ENCODE measurements around the gene SACS.

The SACS gene

DNA sequence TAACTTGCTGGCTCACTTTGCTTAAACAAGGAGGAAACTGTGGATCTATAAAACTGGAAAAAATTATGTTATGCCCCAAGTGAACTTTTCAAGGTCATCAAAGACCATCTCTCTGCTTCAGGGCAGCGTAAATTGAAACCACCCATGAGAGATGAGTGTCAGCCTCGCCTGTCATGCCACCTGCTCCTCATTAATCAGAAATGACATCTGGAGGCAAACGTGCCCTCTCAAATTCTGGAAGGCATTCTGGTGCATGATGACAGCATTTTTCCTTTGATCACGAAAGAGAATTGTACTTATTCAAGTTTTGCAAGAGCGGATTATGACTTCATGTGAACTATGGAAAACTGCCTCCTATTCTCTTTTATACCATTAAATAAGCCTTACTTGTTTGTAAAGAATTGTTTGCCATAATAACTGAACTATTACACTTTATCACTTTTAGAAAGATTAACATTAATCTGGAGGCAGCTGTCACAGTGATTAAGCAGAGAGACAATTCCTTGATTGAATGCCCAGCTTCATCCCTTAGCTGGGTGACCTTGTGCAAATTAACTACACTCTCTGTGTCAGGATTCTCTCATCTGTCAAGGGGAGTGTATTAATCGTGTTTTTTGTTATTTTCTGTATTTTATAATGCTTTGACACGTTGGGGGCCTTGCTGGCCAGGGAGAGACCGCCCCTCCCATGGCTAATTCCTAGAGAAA lies 17.0 kb upstream of the SACS start:
- H3K36me3 ChIP-seq = no peaks in the 10 kb centered on the region
- H3K4me3 ChIP-seq (ENCODE audit: low read depth, low read length) = no peak overlapping the region
- H3K27ac ChIP-seq = peak overlapping the region; percentile 50
- TF ChIP-seq, protein P1, sequence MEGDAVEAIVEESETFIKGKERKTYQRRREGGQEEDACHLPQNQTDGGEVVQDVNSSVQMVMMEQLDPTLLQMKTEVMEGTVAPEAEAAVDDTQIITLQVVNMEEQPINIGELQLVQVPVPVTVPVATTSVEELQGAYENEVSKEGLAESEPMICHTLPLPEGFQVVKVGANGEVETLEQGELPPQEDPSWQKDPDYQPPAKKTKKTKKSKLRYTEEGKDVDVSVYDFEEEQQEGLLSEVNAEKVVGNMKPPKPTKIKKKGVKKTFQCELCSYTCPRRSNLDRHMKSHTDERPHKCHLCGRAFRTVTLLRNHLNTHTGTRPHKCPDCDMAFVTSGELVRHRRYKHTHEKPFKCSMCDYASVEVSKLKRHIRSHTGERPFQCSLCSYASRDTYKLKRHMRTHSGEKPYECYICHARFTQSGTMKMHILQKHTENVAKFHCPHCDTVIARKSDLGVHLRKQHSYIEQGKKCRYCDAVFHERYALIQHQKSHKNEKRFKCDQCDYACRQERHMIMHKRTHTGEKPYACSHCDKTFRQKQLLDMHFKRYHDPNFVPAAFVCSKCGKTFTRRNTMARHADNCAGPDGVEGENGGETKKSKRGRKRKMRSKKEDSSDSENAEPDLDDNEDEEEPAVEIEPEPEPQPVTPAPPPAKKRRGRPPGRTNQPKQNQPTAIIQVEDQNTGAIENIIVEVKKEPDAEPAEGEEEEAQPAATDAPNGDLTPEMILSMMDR (IDR thresholded peaks at IDR 0.05; ENCODE audit: low read depth, low read length) = no peak
- DNase-seq = peak; percentile 80
- H3K9me3 ChIP-seq (ENCODE audit: severe bottlenecking) = no peaks in the 10 kb centered on the region
- no peaks in the 10 kb centered on the region for H3K27me3 ChIP-seq (ENCODE audit: insufficient read depth, low read depth, severe bottlenecking)

DNA sequence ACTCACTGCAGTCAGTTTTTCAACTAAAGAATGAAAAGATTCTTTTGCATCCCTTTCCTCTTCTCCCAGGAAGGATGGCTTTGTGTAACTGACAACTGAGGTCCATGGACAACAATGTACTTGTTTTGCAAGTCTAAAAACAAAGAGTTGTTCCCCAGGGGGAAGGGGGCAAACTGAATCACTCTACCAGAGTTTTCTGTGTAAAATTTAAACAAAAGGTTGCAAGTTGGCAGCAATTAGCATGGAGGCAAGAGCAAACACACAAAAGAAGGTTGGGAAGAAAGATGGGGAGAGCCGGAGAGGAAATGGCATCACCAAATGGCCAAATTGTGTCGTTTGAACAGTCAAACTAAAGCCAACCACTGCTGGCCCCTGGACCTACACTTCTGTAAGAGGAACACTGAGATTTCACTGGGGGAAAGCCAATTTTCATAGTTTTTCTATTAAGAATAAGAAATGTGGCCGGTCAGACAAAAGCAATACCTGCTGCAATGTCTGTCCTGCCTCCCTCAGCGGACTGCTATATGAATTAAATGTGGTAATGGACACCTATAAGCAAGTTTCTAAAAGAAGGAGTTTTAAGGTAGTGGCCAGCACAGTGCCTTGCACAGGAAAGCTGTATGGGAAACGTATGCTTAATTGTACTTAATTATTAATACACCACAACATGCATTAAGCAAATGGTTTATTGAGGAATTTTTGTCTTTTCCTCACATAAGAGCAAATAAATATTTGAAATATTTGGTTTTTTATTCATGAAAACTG lies 16.1 kb upstream of the SACS start:
- H3K9me3 ChIP-seq (ENCODE audit: severe bottlenecking) = no peaks in the 10 kb centered on the region
- H3K27ac ChIP-seq = peak overlapping the region; percentile 50
- TF ChIP-seq, protein P1 (IDR thresholded peaks at IDR 0.05; ENCODE audit: low read depth, low read length) = no peak

DNA sequence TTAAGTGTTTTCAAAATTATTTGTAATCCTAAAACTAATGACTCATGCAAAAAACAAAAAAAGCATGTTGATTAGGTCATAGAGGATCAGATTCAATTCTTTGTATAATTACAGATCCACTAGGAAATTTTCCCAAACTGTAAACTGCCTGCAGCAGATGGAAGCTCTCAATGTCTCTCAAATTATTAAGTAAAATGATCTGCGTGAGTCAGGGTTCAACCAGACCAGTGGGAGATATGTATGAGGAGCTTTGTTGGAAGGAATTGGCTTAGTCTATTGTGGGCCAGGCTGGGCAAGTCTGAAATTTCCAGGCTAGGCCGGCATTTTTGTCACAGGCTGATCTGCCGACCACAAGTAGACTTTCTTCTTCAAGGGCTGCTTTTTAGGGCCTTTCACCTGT lies 14.4 kb upstream of the SACS start:
- Histone ChIP-seq H3K4me3 (ENCODE audit: low read depth, low read length) (no peak overlapping the region), H3K27ac (peak overlapping the region; percentile 18), H3K27me3 (ENCODE audit: insufficient read depth, low read depth, severe bottlenecking) (no peaks in the 10 kb centered on the region), H3K9me3 (ENCODE audit: severe bottlenecking) (no peaks in the 10 kb centered on the region), H3K36me3 (no peaks in the 10 kb centered on the region)
- peak; percentile 21 for DNase-seq
- TF ChIP-seq, protein P1 (IDR thresholded peaks at IDR 0.05; ENCODE audit: low read depth, low read length) = no peak

More for the DNA sequence above, 16.1 kb upstream of the SACS start:
- Histone ChIP-seq H3K27me3 (ENCODE audit: insufficient read depth, low read depth, severe bottlenecking) (no peaks in the 10 kb centered on the region), H3K4me3 (ENCODE audit: low read depth, low read length) (no peak overlapping the region), H3K36me3 (no peaks in the 10 kb centered on the region)
- no peak for DNase-seq

DNA sequence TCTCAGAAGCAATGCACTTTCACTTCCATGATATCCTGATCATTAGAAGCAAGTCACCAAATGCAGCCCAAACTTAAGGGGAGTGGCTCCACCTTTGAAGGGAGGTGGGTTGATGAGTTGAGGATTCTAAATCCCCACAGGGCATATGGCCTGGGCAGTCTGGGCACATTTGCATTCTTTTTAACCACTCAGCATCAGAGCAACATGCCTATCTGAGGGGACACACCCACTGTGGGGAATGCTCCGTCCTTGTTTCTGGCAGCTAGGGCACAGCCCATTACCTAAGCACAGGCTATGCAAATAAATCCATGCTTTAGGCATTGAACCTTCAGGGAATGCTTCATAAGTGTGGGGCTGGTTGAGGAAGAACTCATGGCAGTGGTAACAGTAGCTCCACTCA lies 12.3 kb upstream of the SACS start:
- no peak for DNase-seq
- H3K27me3 ChIP-seq (ENCODE audit: insufficient read depth, low read depth, severe bottlenecking) = no peaks in the 10 kb centered on the region
- no peak overlapping the region for H3K4me3 ChIP-seq (ENCODE audit: low read depth, low read length)
- no peaks in the 10 kb centered on the region for H3K9me3 ChIP-seq (ENCODE audit: severe bottlenecking)
- TF ChIP-seq, protein P1 (IDR thresholded peaks at IDR 0.05; ENCODE audit: low read depth, low read length) = no peak
- no peak overlapping the region for H3K27ac ChIP-seq
- no peaks in the 10 kb centered on the region for H3K36me3 ChIP-seq

DNA sequence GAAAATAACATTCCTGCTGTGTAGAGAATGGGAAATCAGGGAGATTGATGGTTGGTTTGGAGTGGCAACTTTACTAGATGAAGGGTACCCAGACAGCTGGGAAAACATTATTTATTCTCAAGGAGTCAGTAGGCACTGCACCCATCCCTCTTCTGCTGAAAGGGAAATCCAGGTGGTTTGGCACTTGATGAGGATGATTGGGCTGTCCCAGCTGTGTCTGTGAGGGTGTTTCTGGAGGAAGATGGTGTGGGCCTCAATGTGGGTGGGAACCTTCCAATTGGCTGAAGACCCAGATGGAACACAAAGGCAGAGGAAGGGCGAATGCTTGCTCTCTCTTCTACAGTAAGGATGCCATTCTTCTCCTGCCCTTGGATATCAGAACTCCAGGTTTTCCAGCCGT lies 10.4 kb upstream of the SACS start:
- TF ChIP-seq, protein P1 (IDR thresholded peaks at IDR 0.05; ENCODE audit: low read depth, low read length) = no peak
- no peak overlapping the region for H3K4me3 ChIP-seq (ENCODE audit: low read depth, low read length)
- H3K27ac ChIP-seq = no peak overlapping the region
- DNase-seq = no peak
- H3K36me3 ChIP-seq = no peaks in the 10 kb centered on the region
- H3K27me3 ChIP-seq (ENCODE audit: insufficient read depth, low read depth, severe bottlenecking) = no peaks in the 10 kb centered on the region
- H3K9me3 ChIP-seq (ENCODE audit: severe bottlenecking) = no peaks in the 10 kb centered on the region
